ENCODE data around the gene WNT10A.

The WNT10A gene

DNA sequence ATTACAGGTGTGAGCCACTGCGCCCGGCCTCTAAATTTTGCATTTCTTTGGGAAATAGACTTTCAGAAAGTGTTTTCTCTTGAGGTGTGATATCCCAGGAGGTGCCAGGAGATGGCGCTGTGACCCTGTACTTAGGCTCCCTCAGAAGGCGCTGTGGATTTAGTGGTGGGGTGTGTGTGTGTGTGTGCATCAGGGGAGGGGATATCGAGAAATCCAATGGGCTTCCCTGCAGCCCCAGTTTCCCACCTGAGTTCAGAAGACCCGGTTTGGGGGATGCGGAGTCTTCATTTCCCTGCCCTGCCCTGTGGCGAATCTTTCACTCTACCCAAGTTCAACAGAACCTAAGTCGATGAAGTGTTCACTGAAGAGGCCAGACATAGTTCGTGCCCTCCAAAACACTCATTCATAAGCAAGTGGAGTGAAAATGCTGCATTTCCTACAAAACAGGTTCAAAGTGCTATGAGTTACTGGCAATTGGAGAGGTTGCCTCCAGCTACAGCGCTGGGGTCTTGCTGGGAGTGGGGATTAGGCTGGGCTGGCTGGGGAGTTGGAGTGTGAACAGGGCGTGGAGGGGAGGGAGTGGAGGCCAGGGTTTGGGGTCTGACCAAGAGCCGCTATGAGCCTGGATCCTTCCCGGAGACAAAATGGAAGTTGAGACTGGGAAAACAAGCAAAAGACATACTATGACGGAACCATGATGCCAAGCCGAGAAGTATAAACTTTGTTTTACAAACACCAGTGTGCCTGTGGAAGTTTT, 27.6 kb upstream of the WNT10A start:
- TF ChIP-seq, protein P1, sequence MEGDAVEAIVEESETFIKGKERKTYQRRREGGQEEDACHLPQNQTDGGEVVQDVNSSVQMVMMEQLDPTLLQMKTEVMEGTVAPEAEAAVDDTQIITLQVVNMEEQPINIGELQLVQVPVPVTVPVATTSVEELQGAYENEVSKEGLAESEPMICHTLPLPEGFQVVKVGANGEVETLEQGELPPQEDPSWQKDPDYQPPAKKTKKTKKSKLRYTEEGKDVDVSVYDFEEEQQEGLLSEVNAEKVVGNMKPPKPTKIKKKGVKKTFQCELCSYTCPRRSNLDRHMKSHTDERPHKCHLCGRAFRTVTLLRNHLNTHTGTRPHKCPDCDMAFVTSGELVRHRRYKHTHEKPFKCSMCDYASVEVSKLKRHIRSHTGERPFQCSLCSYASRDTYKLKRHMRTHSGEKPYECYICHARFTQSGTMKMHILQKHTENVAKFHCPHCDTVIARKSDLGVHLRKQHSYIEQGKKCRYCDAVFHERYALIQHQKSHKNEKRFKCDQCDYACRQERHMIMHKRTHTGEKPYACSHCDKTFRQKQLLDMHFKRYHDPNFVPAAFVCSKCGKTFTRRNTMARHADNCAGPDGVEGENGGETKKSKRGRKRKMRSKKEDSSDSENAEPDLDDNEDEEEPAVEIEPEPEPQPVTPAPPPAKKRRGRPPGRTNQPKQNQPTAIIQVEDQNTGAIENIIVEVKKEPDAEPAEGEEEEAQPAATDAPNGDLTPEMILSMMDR (IDR thresholded peaks at IDR 0.05), result peak; percentile 54
- no peak overlapping the region for H3K4me3 ChIP-seq
- no peak for DNase-seq (ENCODE audit: low spot score)
- H3K27ac ChIP-seq, result no peak overlapping the region

DNA sequence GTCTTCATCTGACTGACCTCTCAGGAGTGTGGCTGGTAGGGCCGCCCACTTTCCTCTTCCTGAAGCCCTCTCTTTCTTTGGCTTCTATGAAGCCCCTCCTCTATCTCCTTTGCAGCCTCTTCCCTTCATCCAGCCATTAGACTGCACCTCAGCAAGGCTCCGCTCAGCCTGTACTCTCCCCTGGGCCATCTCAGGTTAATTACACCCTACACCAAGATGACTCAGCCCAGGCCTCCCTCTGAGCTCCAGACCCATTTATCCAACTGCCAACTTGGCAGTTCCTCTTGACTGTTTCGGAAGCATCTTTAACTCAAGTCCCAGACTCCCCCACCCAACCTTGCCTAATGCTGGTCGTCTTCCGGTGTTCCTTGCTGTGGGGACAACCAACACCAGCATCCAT, 26.9 kb upstream of the WNT10A start:
- no peak for DNase-seq (ENCODE audit: low spot score)
- H3K4me3 ChIP-seq, result no peak overlapping the region
- no peak overlapping the region for H3K27ac ChIP-seq
- TF ChIP-seq, protein P1 (IDR thresholded peaks at IDR 0.05), result no peak

DNA sequence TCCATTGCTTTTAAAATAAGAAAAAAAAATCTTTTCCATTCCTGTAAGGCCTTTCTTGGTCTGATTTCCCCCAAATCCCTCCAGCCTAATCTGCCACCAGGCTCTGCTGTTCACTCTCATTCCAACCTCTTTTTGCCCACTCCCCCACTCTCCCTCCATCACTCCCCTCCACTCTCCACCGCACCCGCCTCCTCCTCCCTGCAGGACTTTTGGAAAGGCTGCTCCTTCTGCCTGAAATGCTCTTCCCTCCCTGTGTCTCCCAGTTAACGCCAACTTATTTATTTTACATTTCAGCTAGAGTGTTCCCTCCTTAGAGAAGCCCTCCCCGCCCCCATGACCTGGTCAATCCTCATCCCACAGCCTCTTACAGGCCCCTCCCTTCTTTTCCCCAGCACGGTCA, 25.8 kb upstream of the WNT10A start:
- TF ChIP-seq, protein P1 (IDR thresholded peaks at IDR 0.05), result no peak
- H3K27ac ChIP-seq, result no peak overlapping the region
- DNase-seq (ENCODE audit: low spot score), result no peak
- no peak overlapping the region for H3K4me3 ChIP-seq

DNA sequence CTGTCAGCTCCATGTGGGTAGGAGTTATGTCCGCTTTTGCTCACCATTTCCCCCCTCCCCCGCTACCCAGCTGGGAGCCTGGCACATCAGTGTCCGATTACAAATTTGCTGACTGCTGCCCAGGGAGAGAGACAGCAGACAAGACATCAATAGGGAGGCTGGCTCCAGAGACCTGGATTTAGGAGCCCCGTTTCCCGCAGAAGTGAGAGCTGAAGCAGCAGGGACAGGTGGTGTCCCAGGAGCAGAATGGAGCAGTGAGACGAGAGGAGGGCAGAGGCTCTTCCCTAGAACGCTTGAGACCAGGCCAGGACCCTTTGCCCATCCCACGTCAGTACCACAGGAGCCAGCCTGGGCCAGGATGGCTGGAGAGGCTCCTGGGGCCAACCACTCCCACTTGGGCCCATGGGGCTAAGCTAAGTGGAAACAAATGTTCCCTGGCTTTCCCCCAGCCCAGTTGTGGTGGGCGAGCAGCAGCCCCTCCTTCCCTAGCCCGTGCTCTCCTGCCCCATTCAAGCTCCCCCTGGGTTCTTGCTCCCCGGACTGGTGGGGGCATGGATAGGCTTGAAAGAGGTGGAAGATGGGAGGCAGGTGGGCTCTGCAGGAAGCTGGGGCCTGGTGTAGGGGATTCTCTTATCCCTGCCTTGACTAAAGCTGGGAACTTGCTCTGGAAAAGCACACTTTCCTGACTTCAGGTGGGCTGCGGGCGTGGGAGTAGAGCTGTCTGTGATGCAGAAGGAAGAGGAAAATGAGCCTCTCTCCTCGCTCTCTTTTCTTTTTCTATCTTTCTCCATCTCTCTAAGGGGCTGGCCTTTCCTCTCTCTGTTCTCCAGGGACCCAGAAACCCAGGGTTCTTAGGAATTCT, 25.1 kb upstream of the WNT10A start:
- DNase-seq (ENCODE audit: low spot score), result no peak
- Histone ChIP-seq H3K4me3 (no peak overlapping the region), H3K27ac (no peak overlapping the region)
- TF ChIP-seq, protein P1 (IDR thresholded peaks at IDR 0.05), result no peak

DNA sequence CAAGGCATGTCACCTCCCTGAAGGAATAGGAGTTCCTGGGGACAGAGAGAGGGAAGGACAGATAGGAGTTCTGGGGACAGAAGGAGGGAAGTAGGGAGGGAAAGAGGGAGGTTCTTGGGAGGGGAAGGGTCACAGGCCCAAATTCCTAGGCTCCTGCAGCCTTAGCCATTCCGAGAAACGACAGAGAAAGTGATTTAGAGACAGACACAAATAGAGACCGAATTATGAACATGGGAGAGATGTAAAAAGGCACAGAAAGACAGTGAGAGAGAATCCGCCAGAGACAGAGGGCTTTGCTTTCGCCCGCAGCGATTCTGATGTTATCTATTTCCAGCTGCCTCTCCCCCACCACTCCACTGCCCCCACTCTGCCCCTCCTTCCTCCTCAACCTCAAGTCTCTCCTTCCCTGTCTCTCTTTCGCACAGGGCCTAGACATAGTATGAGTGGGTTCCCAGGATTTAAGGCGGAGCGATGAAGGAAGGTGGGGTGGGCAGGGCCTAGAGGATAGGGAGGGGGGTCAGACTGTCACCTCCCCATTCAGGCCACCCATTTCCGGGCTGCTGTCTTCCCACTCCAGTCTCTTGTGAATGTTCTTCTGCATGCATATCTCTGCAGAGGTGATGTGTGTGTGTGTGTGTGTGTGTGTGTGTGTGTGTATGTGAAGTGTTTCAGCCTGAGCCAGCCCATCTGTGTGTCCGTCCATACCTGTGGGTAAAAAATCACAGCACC, 24.3 kb upstream of the WNT10A start:
- DNase-seq (ENCODE audit: low spot score), result no peak
- TF ChIP-seq, protein P1 (IDR thresholded peaks at IDR 0.05), result no peak
- Histone ChIP-seq H3K4me3 (no peak overlapping the region), H3K27ac (no peak overlapping the region)

DNA sequence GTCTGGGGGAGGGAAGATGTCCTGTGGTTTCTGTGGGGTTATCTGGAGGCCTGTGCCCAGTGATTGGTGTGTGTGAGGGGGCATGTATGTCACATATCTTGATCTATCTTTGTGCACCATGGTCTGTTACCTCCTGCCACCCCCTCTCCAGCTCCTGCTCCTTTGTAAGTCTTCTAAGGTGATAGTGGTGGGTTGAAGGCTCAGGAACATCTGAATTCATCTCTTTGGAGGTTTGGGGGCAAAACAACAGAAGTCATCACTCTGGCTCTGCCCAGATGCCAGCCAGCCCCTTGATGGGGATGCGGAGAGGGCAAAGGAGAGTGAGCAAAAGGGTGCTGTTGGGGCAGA, 23.8 kb upstream of the WNT10A start:
- no peak overlapping the region for H3K4me3 ChIP-seq
- TF ChIP-seq, protein P1 (IDR thresholded peaks at IDR 0.05), result no peak
- DNase-seq (ENCODE audit: low spot score), result no peak
- H3K27ac ChIP-seq, result no peak overlapping the region

All from coronary artery (tissue), 2 donors.